Bronchial epithelial cell (primary cell): ENCODE results near the gene CTCF. TPM values are rescaled to one million over a fixed set of nuclear protein-coding genes. Genes with fewer than 3 reads are reported as not detected.

Source experiments
- DNase-seq: peaks from one replicate; pipeline ENCODE4 v3.0.0-alpha.2; 2010; ENCODE audit warnings: low read depth
- FAIRE-seq: peaks from 2 replicates; lab custom pipeline; 2011; peaks lifted over from hg19 to GRCh38; lab: Jason Lieb, UNC
- H3K27me3 ChIP-seq: 2 replicates; pipeline ENCODE4 v1.5.1; 2011; ENCODE audit warnings: low read length; ENCODE audit not compliant: control insufficient read depth, insufficient read depth
- H3K36me3 ChIP-seq: 2 replicates; pipeline ENCODE4 v1.5.1; 2011; ENCODE audit warnings: low read length; ENCODE audit not compliant: control insufficient read depth, insufficient read depth
- H3K4me3 ChIP-seq: 2 replicates; pipeline ENCODE4 v1.5.1; 2011; ENCODE audit warnings: mild to moderate bottlenecking, low read depth, low read length, control low read depth
- CTCF ChIP-seq: IDR thresholded peaks from 2 replicates; pipeline ENCODE4 v1.5.1; 2011; ENCODE audit warnings: mild to moderate bottlenecking, moderate library complexity, low read length, control low read depth, inconsistent platforms; ENCODE audit not compliant: insufficient read depth, severe bottlenecking
- total RNA-seq: library from RNA; depleted of rRNA; stranded (reverse); fragments of >200 nt; gene quantifications from 2 replicates; pipeline ENCODE4 v1.2.1, GENCODE V29; 2014

CTCF gene
- total RNA-seq, 1 donor from 2014 or later: 21.1 TPM

- FAIRE-seq: no peak
- Histone ChIP-seq H3K4me3 (no peak overlapping the region), H3K36me3 (no peaks in the 10 kb centered on the region), H3K27me3 (no peaks in the 10 kb centered on the region)
- no peak for DNase-seq
- no peak for TF ChIP-seq CTCF
Observed at GRCh38 chr16:67518676-67519075, 43.6 kb upstream of the CTCF start.

GRCh38 chr16:67519242-67519641 is 43.1 kb upstream of the CTCF start:
- no peak for TF ChIP-seq CTCF
- Histone ChIP-seq H3K27me3 (no peaks in the 10 kb centered on the region), H3K36me3 (no peaks in the 10 kb centered on the region), H3K4me3 (no peak overlapping the region)
- DNase-seq: no peak
- no peak for FAIRE-seq

- peak; percentile 98 for TF ChIP-seq CTCF
- peak; percentile 93 for DNase-seq
- H3K27me3 ChIP-seq: no peaks in the 10 kb centered on the region
- FAIRE-seq: no peak
- H3K4me3 ChIP-seq: peak overlapping the region; percentile 43
- H3K36me3 ChIP-seq: no peaks in the 10 kb centered on the region
Observed at GRCh38 chr16:67521095-67521804, 41.1 kb upstream of the CTCF start.

- Histone ChIP-seq H3K27me3 (no peaks in the 10 kb centered on the region), H3K36me3 (no peaks in the 10 kb centered on the region), H3K4me3 (no peak overlapping the region)
- no peak for TF ChIP-seq CTCF
- DNase-seq: no peak
- FAIRE-seq: no peak
Observed at GRCh38 chr16:67525176-67525860, 37.0 kb upstream of the CTCF start.

- DNase-seq (peak; percentile 86), FAIRE-seq (no peak)
- no peaks in the 10 kb centered on the region for H3K36me3 ChIP-seq
- H3K4me3 ChIP-seq: no peak overlapping the region
- no peaks in the 10 kb centered on the region for H3K27me3 ChIP-seq
- TF ChIP-seq CTCF: no peak
Observed at GRCh38 chr16:67526149-67526791, 36.1 kb upstream of the CTCF start.
